Measurements from ENCODE around the gene ZNF837.

ZNF837 gene

DNA sequence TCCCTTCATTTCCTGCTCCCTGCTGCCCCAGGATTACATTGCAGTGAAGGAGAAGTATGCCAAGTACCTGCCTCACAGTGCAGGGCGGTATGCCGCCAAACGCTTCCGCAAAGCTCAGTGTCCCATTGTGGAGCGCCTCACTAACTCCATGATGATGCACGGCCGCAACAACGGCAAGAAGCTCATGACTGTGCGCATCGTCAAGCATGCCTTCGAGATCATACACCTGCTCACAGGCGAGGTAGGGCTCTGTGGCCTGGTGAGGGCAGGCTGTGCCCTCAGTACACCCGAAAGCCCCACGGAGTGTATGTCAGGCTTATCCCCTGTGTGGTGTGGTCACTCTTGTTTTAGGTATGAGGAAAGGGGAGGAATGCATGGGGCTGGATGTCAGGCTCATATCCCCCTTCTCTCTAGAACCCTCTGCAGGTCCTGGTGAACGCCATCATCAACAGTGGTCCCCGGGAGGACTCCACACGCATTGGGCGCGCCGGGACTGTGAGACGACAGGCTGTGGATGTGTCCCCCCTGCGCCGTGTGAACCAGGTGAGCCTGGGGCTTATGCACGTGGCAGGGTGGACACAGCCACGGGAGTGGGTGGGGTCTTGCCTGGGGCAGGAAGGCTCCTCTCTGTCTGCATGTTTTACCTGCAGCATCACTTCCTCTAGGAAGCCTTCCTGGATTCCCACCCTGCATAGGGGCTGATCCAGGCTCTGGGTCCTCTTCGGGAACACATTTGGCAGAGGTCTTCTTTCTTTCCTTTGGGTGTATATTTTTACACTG lies 12.3 kb upstream of the ZNF837 start:
- Histone ChIP-seq H3K4me1 (ENCODE audit: low read length) (peaks cover 5% of the 10 kb centered on the region; the same call in 1 of the 2 replicates), H3K4me2 (ENCODE audit: low read depth, low read length) (no peak overlapping the region), H3K27me3 (replicated peaks; ENCODE audit: insufficient read depth, low read length) (no peaks in the 10 kb centered on the region), H3F3A (ENCODE audit: insufficient read depth, low read length) (no peaks in the 10 kb centered on the region), H2AFZ (ENCODE audit: low read length) (no peak overlapping the region), H3K4me3 (ENCODE audit: low read length) (no peak overlapping the region), H3K27ac (ENCODE audit: low read length) (no peak overlapping the region), H3K36me3 (replicated peaks; ENCODE audit: insufficient read depth, low read length) (peaks cover 7% of the 10 kb centered on the region; the same call in 1 of the 2 replicates), H3K9me2 (replicated peaks; ENCODE audit: insufficient read depth, low read length) (no peaks in the 10 kb centered on the region), H4K20me1 (ENCODE audit: insufficient read depth, low read length) (no peaks in the 10 kb centered on the region), H3K79me2 (ENCODE audit: low read length) (peaks cover 26% of the 10 kb centered on the region), H3K9me3 (replicated peaks; ENCODE audit: insufficient read depth, low read length) (no peaks in the 10 kb centered on the region), H3K9ac (ENCODE audit: low read length) (no peak overlapping the region)
- no peak for DNase-seq
- TF ChIP-seq, protein P1, sequence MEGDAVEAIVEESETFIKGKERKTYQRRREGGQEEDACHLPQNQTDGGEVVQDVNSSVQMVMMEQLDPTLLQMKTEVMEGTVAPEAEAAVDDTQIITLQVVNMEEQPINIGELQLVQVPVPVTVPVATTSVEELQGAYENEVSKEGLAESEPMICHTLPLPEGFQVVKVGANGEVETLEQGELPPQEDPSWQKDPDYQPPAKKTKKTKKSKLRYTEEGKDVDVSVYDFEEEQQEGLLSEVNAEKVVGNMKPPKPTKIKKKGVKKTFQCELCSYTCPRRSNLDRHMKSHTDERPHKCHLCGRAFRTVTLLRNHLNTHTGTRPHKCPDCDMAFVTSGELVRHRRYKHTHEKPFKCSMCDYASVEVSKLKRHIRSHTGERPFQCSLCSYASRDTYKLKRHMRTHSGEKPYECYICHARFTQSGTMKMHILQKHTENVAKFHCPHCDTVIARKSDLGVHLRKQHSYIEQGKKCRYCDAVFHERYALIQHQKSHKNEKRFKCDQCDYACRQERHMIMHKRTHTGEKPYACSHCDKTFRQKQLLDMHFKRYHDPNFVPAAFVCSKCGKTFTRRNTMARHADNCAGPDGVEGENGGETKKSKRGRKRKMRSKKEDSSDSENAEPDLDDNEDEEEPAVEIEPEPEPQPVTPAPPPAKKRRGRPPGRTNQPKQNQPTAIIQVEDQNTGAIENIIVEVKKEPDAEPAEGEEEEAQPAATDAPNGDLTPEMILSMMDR (IDR thresholded peaks at IDR 0.05; ENCODE audit: low read length), result no peak
- TF ChIP-seq EZH2 (optimal IDR thresholded peaks at IDR 0.05; ENCODE audit: low read depth, low read length) (no peak), EZH2phosphoT487 (IDR thresholded peaks at IDR 0.05; ENCODE audit: low read length) (no peak)

DNA sequence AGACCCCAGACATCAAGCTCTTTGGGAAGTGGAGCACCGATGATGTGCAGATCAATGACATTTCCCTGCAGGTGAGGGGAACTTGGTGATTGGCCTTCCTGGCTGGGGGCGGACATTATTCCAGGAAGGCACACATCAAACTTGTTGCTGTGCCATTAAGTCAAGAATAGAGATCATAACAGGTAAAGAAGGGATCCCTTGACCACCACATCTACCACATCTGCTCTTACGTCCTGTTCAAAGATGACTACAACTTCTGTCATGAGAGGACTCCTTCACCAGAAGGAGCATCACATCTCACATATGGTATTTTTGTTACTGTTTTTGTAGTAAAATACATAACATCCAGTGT lies 7.3 kb upstream of the ZNF837 start:
- Histone ChIP-seq H3K79me2 (ENCODE audit: low read length) (peaks cover 37% of the 10 kb centered on the region), H3K4me2 (ENCODE audit: low read depth, low read length) (peak overlapping the region; percentile 61), H3K36me3 (replicated peaks; ENCODE audit: insufficient read depth, low read length) (peaks cover 10% of the 10 kb centered on the region; the same call in 1 of the 2 replicates)

DNA sequence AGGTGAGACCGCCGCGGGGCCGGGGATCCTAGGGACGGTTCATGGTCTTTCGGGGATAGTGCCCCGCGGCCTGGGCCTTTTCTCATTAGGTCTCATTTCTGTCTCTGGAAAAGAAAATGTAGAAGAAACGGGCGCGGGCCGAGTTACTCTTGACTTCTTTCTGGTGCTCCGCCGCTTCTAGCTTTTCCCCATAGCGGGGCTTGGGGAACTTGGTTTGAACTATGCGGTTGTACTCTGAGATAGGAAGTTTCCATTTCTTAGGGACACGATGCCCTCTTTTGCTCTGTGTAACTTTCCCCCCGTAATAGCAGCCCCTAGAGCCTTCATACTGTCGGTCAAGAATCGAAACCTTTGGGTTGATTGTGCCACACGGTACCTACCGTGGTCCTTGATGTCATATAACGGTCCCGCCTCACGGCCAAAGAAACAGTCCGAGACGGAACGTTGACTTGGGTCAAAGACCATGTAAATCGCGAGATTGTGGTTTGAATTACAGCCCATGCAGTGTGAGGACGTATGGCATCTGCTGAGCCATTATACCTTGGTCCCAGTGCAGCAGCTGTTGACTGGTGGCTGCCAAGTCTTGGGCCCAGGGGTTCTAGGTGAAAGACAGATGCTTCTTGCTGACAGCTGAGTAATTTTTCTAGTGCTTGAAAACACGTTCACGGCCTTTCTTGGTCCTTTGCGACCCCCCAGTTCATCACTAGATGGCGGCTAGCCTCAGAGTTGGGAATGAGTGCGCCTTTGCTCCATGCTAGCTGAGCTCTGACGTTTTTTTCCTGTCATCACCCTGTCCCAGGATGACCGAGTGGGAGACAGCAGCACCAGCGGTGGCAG lies 6.7 kb upstream of the ZNF837 start:
- Histone ChIP-seq H3K27me3 (replicated peaks; ENCODE audit: insufficient read depth, low read length) (no peaks in the 10 kb centered on the region), H3K79me2 (ENCODE audit: low read length) (peaks cover 32% of the 10 kb centered on the region), H3K4me2 (ENCODE audit: low read depth, low read length) (peak overlapping the region; percentile 61), H4K20me1 (ENCODE audit: insufficient read depth, low read length) (no peaks in the 10 kb centered on the region), H2AFZ (ENCODE audit: low read length) (peak overlapping the region; percentile 24; the same call in 1 of the 2 replicates), H3K9me3 (replicated peaks; ENCODE audit: insufficient read depth, low read length) (no peaks in the 10 kb centered on the region), H3K4me3 (ENCODE audit: low read length) (peak overlapping the region; percentile 87), H3F3A (ENCODE audit: insufficient read depth, low read length) (peaks cover 3% of the 10 kb centered on the region; the same call in 1 of the 2 replicates), H3K36me3 (replicated peaks; ENCODE audit: insufficient read depth, low read length) (peaks cover 10% of the 10 kb centered on the region; the same call in 1 of the 2 replicates), H3K9ac (ENCODE audit: low read length) (peak overlapping the region; percentile 84), H3K4me1 (ENCODE audit: low read length) (peaks cover 12% of the 10 kb centered on the region; the same call in 1 of the 2 replicates), H3K27ac (ENCODE audit: low read length) (peak overlapping the region; percentile 83; the same call in 1 of the 2 replicates), H3K9me2 (replicated peaks; ENCODE audit: insufficient read depth, low read length) (no peaks in the 10 kb centered on the region)
- TF ChIP-seq, protein P1 (IDR thresholded peaks at IDR 0.05; ENCODE audit: low read length), result no peak
- TF ChIP-seq EZH2 (optimal IDR thresholded peaks at IDR 0.05; ENCODE audit: low read depth, low read length), result no peak
- no peak for TF ChIP-seq EZH2phosphoT487 (IDR thresholded peaks at IDR 0.05; ENCODE audit: low read length)
- no peak for DNase-seq

More for the DNA sequence above, 7.3 kb upstream of the ZNF837 start:
- TF ChIP-seq EZH2 (optimal IDR thresholded peaks at IDR 0.05; ENCODE audit: low read depth, low read length), result no peak
- no peak for TF ChIP-seq EZH2phosphoT487 (IDR thresholded peaks at IDR 0.05; ENCODE audit: low read length)
- TF ChIP-seq, protein P1 (IDR thresholded peaks at IDR 0.05; ENCODE audit: low read length), result no peak
- Histone ChIP-seq H3F3A (ENCODE audit: insufficient read depth, low read length) (peaks cover 3% of the 10 kb centered on the region; the same call in 1 of the 2 replicates), H3K9me2 (replicated peaks; ENCODE audit: insufficient read depth, low read length) (no peaks in the 10 kb centered on the region), H3K4me3 (ENCODE audit: low read length) (peak overlapping the region; percentile 87), H4K20me1 (ENCODE audit: insufficient read depth, low read length) (no peaks in the 10 kb centered on the region), H3K9me3 (replicated peaks; ENCODE audit: insufficient read depth, low read length) (no peaks in the 10 kb centered on the region), H3K27me3 (replicated peaks; ENCODE audit: insufficient read depth, low read length) (no peaks in the 10 kb centered on the region), H3K9ac (ENCODE audit: low read length) (no peak overlapping the region), H3K27ac (ENCODE audit: low read length) (no peak overlapping the region), H2AFZ (ENCODE audit: low read length) (no peak overlapping the region), H3K4me1 (ENCODE audit: low read length) (peaks cover 12% of the 10 kb centered on the region; the same call in 1 of the 2 replicates)
- DNase-seq, result no peak
